NCI-H446 treated with DMSO at 0.1 percent for 48 hours (cell line): ENCODE data around the gene NLGN4X.
"Not testable (repeated sequence)": the region's sequence is repeated elsewhere in the genome, so short reads cannot be mapped to it uniquely, and the experiment has no call there.

ENCODE experiments used
- DNase-seq: peaks from one replicate; lab custom pipeline; 2025; lab: John Stamatoyannopoulos, UW

NLGN4X gene

GRCh38 chrX:6005856-6006255, 222.8 kb downstream of the NLGN4X start:
- DNase-seq, result no peak

GRCh38 chrX:6004529-6004928, 224.1 kb downstream of the NLGN4X start:
- DNase-seq, result no peak

- DNase-seq, result no peak
Observed at GRCh38 chrX:6002056-6002455, 226.6 kb downstream of the NLGN4X start.

GRCh38 chrX:5998901-5999300, 229.8 kb downstream of the NLGN4X start:
- DNase-seq, result no peak

- no peak for DNase-seq
Observed at GRCh38 chrX:5998456-5998855, 230.2 kb downstream of the NLGN4X start.

GRCh38 chrX:5991393-5991792, 237.3 kb downstream of the NLGN4X start:
- DNase-seq, result no peak

- no peak for DNase-seq
Observed at GRCh38 chrX:5979338-5979737, 249.3 kb downstream of the NLGN4X start.

GRCh38 chrX:5976332-5976731, 252.3 kb downstream of the NLGN4X start:
- no peak for DNase-seq

GRCh38 chrX:5971300-5971699, 257.4 kb downstream of the NLGN4X start:
- no peak for DNase-seq

GRCh38 chrX:5965406-5965805, 263.3 kb downstream of the NLGN4X start:
- no peak for DNase-seq

- DNase-seq, result no peak
Observed at GRCh38 chrX:5959286-5959685, 269.4 kb downstream of the NLGN4X start.

- DNase-seq, result no peak
Observed at GRCh38 chrX:5958523-5958922, 270.1 kb downstream of the NLGN4X start.

GRCh38 chrX:5957506-5957905, 271.2 kb downstream of the NLGN4X start:
- DNase-seq, result no peak

- DNase-seq, result no peak
Observed at GRCh38 chrX:5936438-5936837, 292.2 kb downstream of the NLGN4X start.

- DNase-seq, result no peak
Observed at GRCh38 chrX:5928224-5928623, 300.4 kb downstream of the NLGN4X start.

- DNase-seq, result no peak
Observed at GRCh38 chrX:5916945-5917344, 311.7 kb downstream of the NLGN4X start.

GRCh38 chrX:5915783-5916182, 312.9 kb downstream of the NLGN4X start:
- DNase-seq, result no peak

GRCh38 chrX:5907207-5907606, 321.5 kb downstream of the NLGN4X start:
- DNase-seq, result no peak

GRCh38 chrX:5903586-5904190, 325.0 kb downstream of the NLGN4X start:
- DNase-seq, result not testable (repeated sequence)

- no peak for DNase-seq
Observed at GRCh38 chrX:5898463-5898862, 330.2 kb downstream of the NLGN4X start.

GRCh38 chrX:5891378-5891777, 337.3 kb downstream of the NLGN4X start:
- DNase-seq, result no peak

- no peak for DNase-seq
Observed at GRCh38 chrX:5876984-5877596, 351.6 kb downstream of the NLGN4X start.

GRCh38 chrX:5870238-5870637, 358.4 kb downstream of the NLGN4X start:
- no peak for DNase-seq

- DNase-seq, result no peak
Observed at GRCh38 chrX:5869786-5870185, 358.9 kb downstream of the NLGN4X start.
